GM18907 (cell line): ENCODE data around the gene MAGED4B.
"Not testable (repeated sequence)": the region's sequence is repeated elsewhere in the genome, so short reads cannot be mapped to it uniquely, and the experiment has no call there.

Experiments used
- ATAC-seq: cut with Tn5 transposase; IDR thresholded peaks from one replicate; pipeline ENCODE4 v1.9.1; 2021; ENCODE audit warnings: mild to moderate bottlenecking, moderate library complexity; ENCODE audit not compliant: unreplicated experiment

Gene MAGED4B, protein sequence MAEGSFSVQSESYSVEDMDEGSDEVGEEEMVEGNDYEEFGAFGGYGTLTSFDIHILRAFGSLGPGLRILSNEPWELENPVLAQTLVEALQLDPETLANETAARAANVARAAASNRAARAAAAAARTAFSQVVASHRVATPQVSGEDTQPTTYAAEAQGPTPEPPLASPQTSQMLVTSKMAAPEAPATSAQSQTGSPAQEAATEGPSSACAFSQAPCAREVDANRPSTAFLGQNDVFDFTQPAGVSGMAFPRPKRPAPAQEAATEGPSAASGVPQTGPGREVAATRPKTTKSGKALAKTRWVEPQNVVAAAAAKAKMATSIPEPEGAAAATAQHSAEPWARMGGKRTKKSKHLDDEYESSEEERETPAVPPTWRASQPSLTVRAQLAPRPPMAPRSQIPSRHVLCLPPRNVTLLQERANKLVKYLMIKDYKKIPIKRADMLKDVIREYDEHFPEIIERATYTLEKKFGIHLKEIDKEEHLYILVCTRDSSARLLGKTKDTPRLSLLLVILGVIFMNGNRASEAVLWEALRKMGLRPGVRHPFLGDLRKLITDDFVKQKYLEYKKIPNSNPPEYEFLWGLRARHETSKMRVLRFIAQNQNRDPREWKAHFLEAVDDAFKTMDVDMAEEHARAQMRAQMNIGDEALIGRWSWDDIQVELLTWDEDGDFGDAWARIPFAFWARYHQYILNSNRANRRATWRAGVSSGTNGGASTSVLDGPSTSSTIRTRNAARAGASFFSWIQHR

DNA sequence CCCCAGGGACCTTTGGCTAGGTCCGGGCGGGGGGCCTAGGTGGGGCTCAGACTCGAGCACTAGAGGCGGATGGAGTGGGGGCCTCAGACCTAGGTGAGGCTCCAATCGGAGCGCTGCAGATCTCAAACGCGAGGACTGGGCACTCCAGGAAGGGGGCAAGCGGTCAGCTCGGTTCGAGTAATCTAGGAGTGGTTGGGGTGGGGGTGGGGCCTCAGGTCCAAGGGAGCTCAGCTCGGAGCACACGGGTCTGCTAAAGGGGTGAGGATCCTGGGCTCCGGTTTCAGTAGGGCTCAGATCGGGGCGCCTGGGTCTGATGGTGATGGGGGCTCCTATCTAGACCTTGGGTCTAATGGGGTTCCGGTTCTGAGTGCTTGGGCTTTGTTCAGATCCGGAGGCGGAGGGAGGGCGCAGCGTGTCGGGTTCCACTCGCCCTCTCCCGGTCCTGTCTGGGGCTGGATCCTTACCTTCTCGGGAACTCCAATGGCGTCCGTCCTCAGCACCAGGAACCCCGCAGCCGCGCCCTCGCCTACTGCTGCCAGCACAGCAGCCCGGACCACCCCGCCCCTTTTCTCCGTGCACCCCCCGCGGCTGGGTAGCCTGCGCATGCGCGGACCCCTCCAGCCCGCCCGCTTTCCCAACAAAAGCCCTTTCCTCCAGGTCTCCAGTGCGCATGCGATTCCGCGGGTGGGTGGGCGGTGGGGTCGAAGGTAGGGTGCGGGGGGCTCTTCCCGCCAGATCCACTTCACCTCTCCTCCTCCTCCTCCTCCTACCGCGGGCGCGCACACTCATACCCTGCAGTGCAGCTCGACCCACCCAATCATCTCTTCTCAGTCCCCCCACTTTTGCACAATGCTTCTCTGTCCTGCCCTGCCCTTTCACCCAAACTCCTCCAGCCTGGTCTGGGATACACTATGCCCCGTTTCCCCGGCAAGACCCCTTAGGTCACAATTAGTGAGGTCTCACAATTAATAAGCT is at the start of gene MAGED4B:
Gene MAGED4B, minus strand, starts transcription at position 518 of the 975 bp plus-strand sequence. CDS start 1,011 bp downstream, outside the sequence.
- not testable (repeated sequence) for ATAC-seq

DNA sequence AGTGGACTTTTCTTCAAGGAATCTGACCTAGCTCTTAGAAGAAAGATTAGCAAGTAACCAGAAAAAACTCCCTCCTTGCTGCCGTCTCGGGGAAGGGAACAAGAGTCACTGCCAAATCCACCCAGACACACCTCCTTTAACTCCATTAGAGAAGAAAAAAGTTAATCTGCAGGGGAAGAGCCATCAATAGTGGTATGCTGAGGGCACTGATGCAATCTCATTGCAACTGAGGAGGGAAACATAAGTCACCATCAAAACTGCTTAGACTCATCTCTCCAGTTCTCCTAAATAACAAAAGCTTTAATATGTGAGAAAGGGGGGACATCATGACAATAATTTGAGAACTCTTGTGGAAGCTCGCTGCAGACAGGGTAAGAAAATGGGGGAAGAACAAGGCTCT is 49.3 kb upstream of the MAGED4B start:
- ATAC-seq: no peak

DNA sequence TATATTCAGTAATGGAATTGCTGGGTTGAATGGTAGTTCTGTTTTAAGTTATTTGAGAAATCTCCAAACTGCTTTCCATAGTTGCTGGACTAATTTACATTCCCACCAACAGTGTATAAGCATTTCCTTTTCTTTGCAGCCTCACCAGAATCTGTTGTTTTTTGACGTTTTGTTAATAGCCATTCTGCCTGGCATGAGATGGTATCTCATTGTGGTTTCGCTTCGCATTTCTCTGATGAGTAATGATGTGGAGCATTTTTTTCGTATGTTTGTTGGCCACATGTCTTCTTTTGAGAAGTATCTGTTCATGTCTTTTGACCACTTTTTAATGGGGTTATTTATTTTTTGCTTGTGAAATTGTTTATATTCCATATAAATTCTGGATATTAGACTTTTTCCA is 13.6 kb upstream of the MAGED4B start:
- ATAC-seq: no peak

DNA sequence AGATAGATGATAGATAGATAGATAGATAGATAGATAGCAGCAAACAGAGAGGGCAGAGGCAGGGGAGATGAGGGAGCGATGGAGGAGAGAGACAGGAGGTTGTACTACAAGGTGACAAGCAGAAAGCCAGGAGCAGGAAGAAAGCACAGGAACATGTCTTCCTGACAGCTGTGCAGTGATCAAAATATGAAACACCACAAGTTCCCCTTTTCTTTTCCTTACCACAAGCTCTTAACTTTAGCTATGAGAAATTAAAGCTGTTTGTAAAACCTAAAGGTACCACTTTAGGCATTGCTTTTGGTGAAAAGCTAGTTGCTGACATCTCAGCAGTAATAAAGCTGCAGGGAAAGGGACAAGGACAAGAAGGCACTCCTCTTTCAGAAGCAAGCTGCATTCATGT is 9.1 kb upstream of the MAGED4B start:
- peak; percentile 49 for ATAC-seq

DNA sequence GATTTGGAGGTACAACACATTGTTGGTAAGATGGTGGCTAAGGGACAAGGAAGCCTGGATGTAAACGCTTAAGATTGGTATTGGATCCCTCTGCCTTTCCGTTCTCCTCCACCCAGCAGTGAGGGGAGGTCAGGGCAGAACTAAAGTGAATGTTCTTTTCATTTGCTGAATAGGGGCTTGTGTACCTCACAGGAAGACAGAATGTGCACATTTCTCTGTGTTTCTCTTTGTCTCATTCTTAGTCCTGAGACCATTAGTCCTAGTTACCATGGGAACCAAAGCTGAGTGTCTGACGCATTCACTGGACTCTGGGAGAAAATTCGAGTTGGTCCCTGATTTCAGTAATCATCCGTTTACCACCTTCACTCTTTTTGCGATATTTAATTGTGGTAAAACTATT is 26.7 kb downstream of the MAGED4B start:
- ATAC-seq: not testable (repeated sequence)

DNA sequence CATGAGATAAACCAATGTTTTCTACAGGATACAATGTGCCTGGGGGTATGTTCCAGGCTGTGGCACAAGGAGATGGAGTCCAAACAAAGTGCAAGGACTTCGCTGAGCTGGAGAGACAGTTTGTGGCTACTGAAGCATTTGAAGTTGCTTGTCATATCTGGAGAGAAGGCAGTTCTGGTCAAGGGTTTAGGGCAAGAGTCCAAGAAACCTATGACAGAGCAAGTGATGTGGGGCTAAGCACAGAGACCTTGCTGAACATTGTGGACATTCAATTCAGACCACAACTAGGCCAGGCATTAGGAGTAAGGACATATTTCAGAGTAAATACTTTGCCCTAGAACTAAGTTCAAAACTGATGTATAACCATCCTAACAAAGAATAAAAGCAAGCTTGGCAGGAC is 34.8 kb downstream of the MAGED4B start:
- ATAC-seq: no peak

DNA sequence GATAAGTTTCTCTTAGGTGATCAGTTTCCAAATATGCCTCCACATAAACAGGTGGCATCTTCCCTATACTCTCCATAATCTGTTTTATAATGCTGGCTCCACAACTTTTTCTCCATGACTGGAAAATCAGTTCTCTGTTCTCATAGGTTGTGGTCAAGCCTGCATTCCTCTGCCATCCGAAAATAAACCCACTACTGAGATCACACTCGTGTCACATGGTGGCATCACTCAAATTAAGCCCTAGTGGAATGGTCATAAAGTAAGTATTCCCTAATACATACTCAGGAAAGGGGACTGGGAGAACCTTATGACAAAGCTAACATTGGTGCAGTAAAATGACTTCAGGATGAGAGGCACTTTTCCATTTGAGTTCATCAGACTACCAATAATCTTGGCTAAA is 37.6 kb downstream of the MAGED4B start:
- ATAC-seq: no peak

DNA sequence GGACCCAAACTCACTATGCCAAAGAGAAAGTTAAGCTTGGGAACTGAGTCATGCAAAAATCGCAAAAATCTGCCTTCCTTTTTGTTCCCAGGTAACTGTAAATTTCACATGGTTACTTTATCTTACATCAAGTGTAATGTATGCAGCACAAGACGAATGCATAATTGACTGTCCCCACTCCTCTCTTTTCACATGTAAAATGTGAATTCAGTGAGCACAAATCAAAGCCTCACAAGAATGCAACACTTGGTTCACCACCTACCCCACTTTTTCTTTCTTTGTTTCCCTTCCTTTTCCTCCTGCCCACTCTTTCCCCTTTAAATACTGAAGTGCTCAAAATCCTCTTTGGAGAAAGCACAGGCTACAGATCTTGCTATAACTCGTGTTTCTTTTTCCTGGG is 53.2 kb downstream of the MAGED4B start:
- no peak for ATAC-seq
